Right kidney (tissue), 9 donors: ENCODE measurements around the gene ETFA.

Experiments
- DNase-seq: peaks from one replicate; pipeline ENCODE4 v3.0.0-alpha.2; 2016
- long read RNA-seq, 8 donors: transcript quantifications; one replicate each; lab custom pipeline, GENCODE V29; 2026

The ETFA gene
- long read RNA-seq, donor 1, transcript ETFA-202 (11 exons, 1,346 nt): minor isoform, 12 of 100 reads
- long read RNA-seq, donor 1, transcript ETFA-203 (12 exons, 2,287 nt): minor isoform, 23 of 100 reads
- long read RNA-seq, donor 1, transcript ETFA-212 (2 exons, 650 nt): major isoform, 25 of 100 reads
- long read RNA-seq, donor 1, partial matches to known transcripts: 36 of 100 reads
- long read RNA-seq, donor 1, other reads (novel, unspliced or antisense): 0 of 100 reads
- long read RNA-seq, donor 2, transcript ETFA-203 (12 exons, 2,287 nt): major isoform, 30 of 63 reads
- long read RNA-seq, donor 2, transcript ETFA-212 (2 exons, 650 nt): minor isoform, 14 of 63 reads
- long read RNA-seq, donor 2, partial matches to known transcripts: 13 of 63 reads
- long read RNA-seq, donor 2, other reads (novel, unspliced or antisense): 0 of 63 reads
- long read RNA-seq, donor 3, transcript ETFA-203 (12 exons, 2,287 nt): minor isoform, 16 of 51 reads
- long read RNA-seq, donor 3, transcript ETFA-212 (2 exons, 650 nt): major isoform, 23 of 51 reads
- long read RNA-seq, donor 3, partial matches to known transcripts: 8 of 51 reads
- long read RNA-seq, donor 3, other reads (novel, unspliced or antisense): 0 of 51 reads
- long read RNA-seq, donor 4, transcript ETFA-202 (11 exons, 1,346 nt): minor isoform, 7 of 73 reads
- long read RNA-seq, donor 4, transcript ETFA-212 (2 exons, 650 nt): major isoform, 31 of 73 reads
- long read RNA-seq, donor 4, transcript ETFA-203 (12 exons, 2,287 nt): minor isoform, 14 of 73 reads
- long read RNA-seq, donor 4, partial matches to known transcripts: 17 of 73 reads
- long read RNA-seq, donor 4, other reads (novel, unspliced or antisense): 0 of 73 reads
- long read RNA-seq, donor 5, transcript ETFA-202 (11 exons, 1,346 nt): minor isoform, 7 of 82 reads
- long read RNA-seq, donor 5, transcript ETFA-203 (12 exons, 2,287 nt): major isoform, 30 of 82 reads
- long read RNA-seq, donor 5, transcript ETFA-212 (2 exons, 650 nt): minor isoform, 20 of 82 reads
- long read RNA-seq, donor 5, partial matches to known transcripts: 23 of 82 reads
- long read RNA-seq, donor 5, other reads (novel, unspliced or antisense): 0 of 82 reads
- long read RNA-seq, donor 6, transcript ETFA-212 (2 exons, 650 nt): minor isoform, 15 of 53 reads
- long read RNA-seq, donor 6, transcript ETFA-202 (11 exons, 1,346 nt): minor isoform, 7 of 53 reads
- long read RNA-seq, donor 6, transcript ETFA-203 (12 exons, 2,287 nt): major isoform, 20 of 53 reads
- long read RNA-seq, donor 6, partial matches to known transcripts: 6 of 53 reads
- long read RNA-seq, donor 6, other reads (novel, unspliced or antisense): 0 of 53 reads
- long read RNA-seq, donor 7: 0 reads
- long read RNA-seq, donor 8, transcript ETFA-203 (12 exons, 2,287 nt): major isoform, 36 of 102 reads
- long read RNA-seq, donor 8, transcript ETFA-212 (2 exons, 650 nt): minor isoform, 23 of 102 reads
- long read RNA-seq, donor 8, partial matches to known transcripts: 37 of 102 reads
- long read RNA-seq, donor 8, other reads (novel, unspliced or antisense): 0 of 102 reads

GRCh38 chr15:76311100-76311953 is at the start of gene ETFA:
ETFA (minus strand) TSS chr15:76311469; CDS start chr15:76311388, 81 bp downstream.
- peak; percentile 95 for DNase-seq

- no peak for DNase-seq
These were observed 49.1 kb upstream of the ETFA start for GRCh38 chr15:76360416-76360815.

- no peak for DNase-seq
These were observed 47.9 kb upstream of the ETFA start for GRCh38 chr15:76359152-76359551.

- no peak for DNase-seq
These were observed 47.2 kb upstream of the ETFA start for GRCh38 chr15:76358453-76358852.

GRCh38 chr15:76354823-76355440 is 43.7 kb upstream of the ETFA start:
- DNase-seq: no peak

- no peak for DNase-seq
These were observed 42.6 kb upstream of the ETFA start for GRCh38 chr15:76353903-76354302.

- no peak for DNase-seq
These were observed 41.8 kb upstream of the ETFA start for GRCh38 chr15:76353023-76353577.

- DNase-seq: no peak
These were observed 38.2 kb upstream of the ETFA start for GRCh38 chr15:76349301-76350070.

GRCh38 chr15:76347482-76348055 is 36.3 kb upstream of the ETFA start:
- peak; percentile 55 for DNase-seq

- DNase-seq: peak; percentile 79
These were observed 35.6 kb upstream of the ETFA start for GRCh38 chr15:76346669-76347481.

- DNase-seq: peak; percentile 80
These were observed 34.8 kb upstream of the ETFA start for GRCh38 chr15:76345880-76346668.

- DNase-seq: no peak
These were observed 34.3 kb upstream of the ETFA start for GRCh38 chr15:76345583-76345879.

GRCh38 chr15:76344893-76345582 is 33.8 kb upstream of the ETFA start:
- peak; percentile 21 for DNase-seq

GRCh38 chr15:76343313-76343996 is 32.2 kb upstream of the ETFA start:
- DNase-seq: peak; percentile 65

- DNase-seq: peak; percentile 73
These were observed 31.3 kb upstream of the ETFA start for GRCh38 chr15:76342382-76343201.
